Activated CD8-positive, alpha-beta memory T cell treated with anti-CD3 and anti-CD28 coated beads, Interleukin-2, amount 50 U/mL, for 1 hour (primary cell): Measurements from ENCODE around the gene HHIP.

Source experiments
- DNase-seq: peaks from one replicate; pipeline ENCODE4 v3.0.0-alpha.2; 2020; ENCODE audit errors: extremely low read depth

Gene HHIP

GRCh38 chr4:144705601-144706590 is 59.9 kb downstream of the HHIP start:
- no peak for DNase-seq

GRCh38 chr4:144709159-144709558 is 63.2 kb downstream of the HHIP start:
- no peak for DNase-seq

GRCh38 chr4:144709793-144710525 is 64.0 kb downstream of the HHIP start:
- DNase-seq = no peak

- no peak for DNase-seq
These were observed 64.6 kb downstream of the HHIP start for GRCh38 chr4:144710526-144710912.

GRCh38 chr4:144711700-144712456 is 65.9 kb downstream of the HHIP start:
- DNase-seq = no peak

- no peak for DNase-seq
These were observed 66.8 kb downstream of the HHIP start for GRCh38 chr4:144712775-144713174.

- no peak for DNase-seq
These were observed 68.2 kb downstream of the HHIP start for GRCh38 chr4:144714166-144714565.

GRCh38 chr4:144715230-144715629 is 69.3 kb downstream of the HHIP start:
- no peak for DNase-seq

GRCh38 chr4:144716778-144717177 is 70.8 kb downstream of the HHIP start:
- no peak for DNase-seq

GRCh38 chr4:144718958-144719512 is 73.1 kb downstream of the HHIP start:
- no peak for DNase-seq

GRCh38 chr4:144720491-144720890 is 74.5 kb downstream of the HHIP start:
- no peak for DNase-seq

GRCh38 chr4:144721994-144722393 is 76.0 kb downstream of the HHIP start:
- no peak for DNase-seq

- DNase-seq = no peak
These were observed 77.5 kb downstream of the HHIP start for GRCh38 chr4:144723471-144723870.

- DNase-seq = no peak
These were observed 83.2 kb downstream of the HHIP start for GRCh38 chr4:144729175-144729574.

GRCh38 chr4:144732584-144733428 is 86.8 kb downstream of the HHIP start:
- DNase-seq = no peak

GRCh38 chr4:144733566-144733965 is 87.6 kb downstream of the HHIP start:
- DNase-seq = no peak

GRCh38 chr4:144734522-144734921 is 88.6 kb downstream of the HHIP start:
- DNase-seq = no peak

GRCh38 chr4:144738649-144739048 is 92.7 kb downstream of the HHIP start:
- no peak for DNase-seq

- DNase-seq = no peak
These were observed 93.6 kb downstream of the HHIP start for GRCh38 chr4:144739511-144740033.

- DNase-seq = no peak
These were observed 94.4 kb downstream of the HHIP start for GRCh38 chr4:144740316-144740715.
